ENCODE measurements around the gene S100A13.
"Not testable (repeated sequence)": the region's sequence is repeated elsewhere in the genome, so short reads cannot be mapped to it uniquely, and the experiment has no call there.

S100A13 gene

GRCh38 chr1:153648000-153648643 is 20.8 kb upstream of the S100A13 start:
- no peak for DNase-seq (ENCODE audit: low spot score)

- peak; percentile 72 for DNase-seq (ENCODE audit: low spot score)
These were observed 20.0 kb upstream of the S100A13 start for GRCh38 chr1:153647346-153647714.

GRCh38 chr1:153646672-153647345 is 19.5 kb upstream of the S100A13 start:
- DNase-seq (ENCODE audit: low spot score): no peak

- no peak for DNase-seq (ENCODE audit: low spot score)
These were observed 16.5 kb upstream of the S100A13 start for GRCh38 chr1:153643816-153644215.

- DNase-seq (ENCODE audit: low spot score): no peak
These were observed 15.8 kb upstream of the S100A13 start for GRCh38 chr1:153643100-153643499.

- DNase-seq (ENCODE audit: low spot score): no peak
These were observed 14.9 kb upstream of the S100A13 start for GRCh38 chr1:153642161-153642560.

GRCh38 chr1:153640861-153641260 is 13.6 kb upstream of the S100A13 start:
- no peak for DNase-seq (ENCODE audit: low spot score)

GRCh38 chr1:153640213-153640612 is 12.9 kb upstream of the S100A13 start:
- DNase-seq (ENCODE audit: low spot score): not testable (repeated sequence)

- DNase-seq (ENCODE audit: low spot score): no peak
These were observed 12.0 kb upstream of the S100A13 start for GRCh38 chr1:153639280-153639679.

DNA sequence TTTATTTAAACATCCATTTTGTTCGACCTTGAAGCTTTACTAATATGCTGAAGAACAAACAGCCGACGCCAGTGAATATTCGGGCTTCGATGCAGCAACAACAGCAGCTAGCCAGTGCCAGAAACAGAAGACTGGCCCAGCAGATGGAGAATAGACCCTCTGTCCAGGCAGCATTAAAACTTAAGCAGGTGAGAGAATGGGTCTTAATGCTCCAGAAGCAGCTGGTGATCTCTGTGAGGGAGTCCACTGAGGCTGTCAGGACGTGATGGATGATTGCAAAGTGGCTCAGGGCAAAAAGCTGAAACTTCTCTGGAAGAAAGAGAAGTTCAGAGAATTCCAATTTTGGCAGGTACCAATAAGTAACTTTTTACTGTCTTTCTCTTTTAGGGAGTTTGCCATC is 11.0 kb upstream of the S100A13 start:
- DNase-seq (ENCODE audit: low spot score): no peak

DNA sequence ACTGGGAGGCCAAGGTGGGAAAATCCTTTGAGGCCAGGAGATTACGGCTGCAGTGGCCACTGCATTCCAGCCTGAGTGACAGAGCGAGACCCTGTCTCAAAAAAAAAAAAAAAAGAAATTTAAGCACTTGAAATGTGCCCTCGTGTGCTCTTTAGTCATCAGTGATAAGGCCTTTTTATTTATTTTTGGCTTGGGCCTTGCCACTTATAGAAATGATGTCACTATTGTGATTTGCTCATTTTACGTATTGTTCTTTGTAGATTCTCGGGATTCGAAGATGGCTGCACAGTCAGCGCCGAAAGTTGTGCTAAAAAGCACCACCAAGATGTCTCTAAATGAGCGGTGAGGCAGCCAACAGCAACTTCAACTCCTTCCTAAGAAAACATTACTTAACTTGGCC is 9.0 kb upstream of the S100A13 start:
- DNase-seq (ENCODE audit: low spot score): no peak

DNA sequence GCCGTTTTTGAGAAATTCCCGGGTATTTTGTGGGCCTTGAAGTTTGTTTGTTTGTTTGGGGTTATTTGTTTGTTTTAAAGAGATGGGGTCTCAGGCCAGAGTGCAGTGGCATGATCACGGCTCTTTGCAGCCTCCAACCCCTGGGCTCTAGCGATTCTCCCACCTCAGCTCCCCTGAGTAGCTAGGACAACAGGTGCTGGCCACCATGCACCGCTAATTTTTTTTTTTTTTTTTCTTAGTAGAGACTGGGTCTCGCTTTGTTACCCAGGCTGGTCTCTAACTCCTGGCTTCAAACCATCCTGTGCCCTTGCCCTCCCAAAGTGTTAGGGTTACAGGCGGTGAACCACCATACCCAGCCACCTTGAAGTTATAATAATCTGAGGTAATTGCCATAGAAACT is 8.6 kb upstream of the S100A13 start:
- no peak for DNase-seq (ENCODE audit: low spot score)

- peak; percentile 100 for DNase-seq (ENCODE audit: low spot score)
These were observed 6.7 kb upstream of the S100A13 start, which contains the start of gene CHTOP for GRCh38 chr1:153633754-153634665. TSS of gene CHTOP (plus strand) at chr1:153634066. CDS start at chr1:153636589, 2,523 bp downstream.

- DNase-seq (ENCODE audit: low spot score): no peak
These were observed 6.0 kb upstream of the S100A13 start for GRCh38 chr1:153633161-153633753.

- DNase-seq (ENCODE audit: low spot score): no peak
These were observed 4.0 kb upstream of the S100A13 start for GRCh38 chr1:153631047-153632022.

DNA sequence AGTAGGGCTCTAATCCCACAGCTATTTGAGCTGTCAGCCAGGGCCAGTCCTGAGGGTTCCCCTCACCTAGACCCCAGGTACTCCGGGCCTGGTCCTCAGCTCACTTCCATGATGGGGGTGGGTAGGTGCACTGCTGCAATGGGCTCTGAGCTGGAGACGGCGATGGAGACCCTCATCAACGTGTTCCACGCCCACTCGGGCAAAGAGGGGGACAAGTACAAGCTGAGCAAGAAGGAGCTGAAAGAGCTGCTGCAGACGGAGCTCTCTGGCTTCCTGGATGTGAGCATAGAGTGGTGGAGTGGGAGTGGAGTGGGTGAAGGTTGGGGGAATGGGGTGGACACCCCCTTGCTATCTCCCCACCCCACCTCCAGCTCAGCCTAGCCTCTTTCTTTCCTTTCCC is 3.1 kb upstream of the S100A13 start:
- no peak for DNase-seq (ENCODE audit: low spot score)

DNA sequence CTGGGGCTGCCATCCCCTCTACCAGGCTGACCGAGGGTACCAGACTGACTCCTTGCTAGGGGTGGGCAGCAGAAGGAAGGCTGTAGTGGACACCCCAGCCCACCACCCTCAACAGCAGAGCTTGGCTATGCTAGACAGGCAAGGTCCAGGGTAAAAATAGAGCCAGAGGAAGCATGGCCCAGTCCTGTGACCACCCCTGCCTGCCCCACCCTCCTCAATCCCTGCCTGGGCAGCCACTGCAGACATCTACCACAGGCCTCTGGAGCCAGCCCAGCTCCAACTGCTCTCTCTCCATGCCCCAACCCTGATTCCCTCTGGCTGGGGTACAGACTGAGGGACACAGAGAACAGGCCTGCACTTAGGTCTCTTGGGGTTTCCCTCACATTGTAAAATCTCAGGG is 2.7 kb upstream of the S100A13 start:
- no peak for DNase-seq (ENCODE audit: low spot score)

GRCh38 chr1:153629343-153629665 is 2.0 kb upstream of the S100A13 start:
- DNase-seq (ENCODE audit: low spot score): no peak

- no peak for DNase-seq (ENCODE audit: low spot score)
These were observed 1.5 kb upstream of the S100A13 start for GRCh38 chr1:153628638-153629342.

GRCh38 chr1:153627715-153628626 is 666 bp upstream of the S100A13 start, which contains the start of gene S100A1:
TSS of gene S100A1 (plus strand) at chr1:153628434. CDS start at chr1:153630522, 2,088 bp downstream.
- peak; percentile 96 for DNase-seq (ENCODE audit: low spot score)
